Aorta (tissue), 5 donors: ENCODE measurements around the gene RBM14. TPM values are rescaled to one million over a fixed set of nuclear protein-coding genes. Genes with fewer than 3 reads are reported as not detected.
"Not testable (repeated sequence)": the region's sequence is repeated elsewhere in the genome, so short reads cannot be mapped to it uniquely, and the experiment has no call there.

ENCODE experiments used
- ATAC-seq: fragments of 200-7000 bp; cut with Tn5 transposase; one replicate; pipeline ENCODE4 v1.9.1; 2022; ENCODE audit warnings: moderate library complexity; ENCODE audit not compliant: low FRiP score
- DNase-seq, 2 donors: peaks; one replicate each; pipeline ENCODE4 v3.0.0-alpha.2; 2020
- H3K27ac ChIP-seq, 2 donors: one replicate each; pipeline ENCODE4 v1.5.1; 2013; ENCODE audit warnings: low read length in 2 of 2, mild to moderate bottlenecking in 2 of 2, moderate library complexity in 2 of 2, control low read depth in 1 of 2, inconsistent platforms in 1 of 2, low read depth in 1 of 2
- H3K27me3 ChIP-seq, 2 donors: one replicate each; pipeline ENCODE4 v1.6.1; 2013; ENCODE audit warnings: control low read depth in 1 of 2, low read length in 1 of 2, mild to moderate bottlenecking in 1 of 2, moderate library complexity in 1 of 2; ENCODE audit not compliant: insufficient read depth in 2 of 2, control insufficient read depth in 1 of 2
- H3K36me3 ChIP-seq, 2 donors: one replicate each; pipeline ENCODE4 v1.6.1; 2013; ENCODE audit warnings: control low read depth in 1 of 2, low read length in 1 of 2, mild to moderate bottlenecking in 1 of 2; ENCODE audit not compliant: insufficient read depth in 2 of 2, control insufficient read depth in 1 of 2
- H3K4me1 ChIP-seq, 2 donors: one replicate each; pipeline ENCODE4 v1.6.1; 2013; ENCODE audit warnings: low read length in 2 of 2, control low read depth in 1 of 2, mild to moderate bottlenecking in 1 of 2, moderate library complexity in 1 of 2; ENCODE audit not compliant: insufficient read depth in 2 of 2, control insufficient read depth in 1 of 2
- H3K4me3 ChIP-seq, 2 donors: one replicate each; pipeline ENCODE4 v1.5.1; 2013; ENCODE audit warnings: low read length in 2 of 2, control low read depth in 1 of 2, mild to moderate bottlenecking in 1 of 2
- H3K9me3 ChIP-seq: one replicate; pipeline ENCODE4 v1.6.1; 2013; ENCODE audit warnings: mild to moderate bottlenecking, low read length; ENCODE audit not compliant: control insufficient read depth
- WGBS, 2 donors: extraction: QIAGEN DNeasy Blood & Tissue Kit; methylation state at CpG; one replicate each; pipeline ENCODE4 v1.1.7; 2013; 5-methylcytosine and 5-hydroxymethylcytosine counted together
- intact Hi-C, 2 donors: fragments of 100-400 bp; cut with DNase I; formaldehyde crosslinking; loops; one replicate each; pipeline versions ENCODE4 v1.14.2 to v1.15.0; 2022
- polyA plus RNA-seq, 2 donors: library from polyadenylated mRNA; stranded (reverse); fragments of 200-250 nt; gene quantifications; one replicate each; pipeline ENCODE4 v1.2.3, GENCODE V29; 2013
- total RNA-seq, 2 donors: library from RNA; stranded (reverse); fragmentation: NEBNext Ultra II Directional; extraction: Animal tissue kit (Norgen Biotek cat#: 25700); gene quantifications; one replicate each; pipeline ENCODE4 v1.2.1, GENCODE V29; 2021
- donor health status: healthy with polysubstance abuse.
- donor health status: Bipolar disorder and iron deficiency.
- donor health status: DM: no; HTN: no; CAD: no.
- donor health status: DM: no; HTN: no; CAD: no.
- donor health status: DM: yes; HTN: yes; CAD: no.

The RBM14 gene
- total and polyA plus RNA-seq, 4 donors = 11.4 to 66.7 (median 53.9) TPM

DNA sequence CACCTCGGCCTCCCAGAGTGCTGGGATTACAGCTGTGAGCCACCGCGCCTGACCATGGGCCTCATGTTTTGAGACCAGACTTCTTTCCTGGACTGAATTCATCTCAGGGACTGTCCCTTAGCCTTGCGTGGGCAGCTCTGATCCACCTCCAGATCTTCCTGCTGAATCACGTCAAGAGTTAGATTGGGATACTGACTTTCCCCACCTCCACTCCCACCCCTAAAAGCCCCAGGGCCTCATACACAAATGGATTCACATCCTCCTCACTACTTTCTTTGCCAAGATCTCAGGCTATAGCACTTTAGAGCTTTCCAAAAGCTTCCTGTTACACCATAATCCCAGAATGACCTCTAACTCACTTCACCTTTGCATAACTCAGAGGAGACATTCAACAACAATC, 35.6 kb upstream of the RBM14 start:
- intact Hi-C loops = no loop called here
- WGBS, 2 donors = 87 to 89% methylated on average over 5 of the region's 5 CpGs
- ATAC-seq = no peak
- Histone ChIP-seq H3K9me3 (no peaks in the 10 kb centered on the region), H3K27me3 (no peaks in the 10 kb centered on the region), H3K27ac (no peak overlapping the region), H3K4me3 (no peak overlapping the region), H3K4me1 (no peaks in the 10 kb centered on the region), H3K36me3 (no peaks in the 10 kb centered on the region)
- no peak for DNase-seq

DNA sequence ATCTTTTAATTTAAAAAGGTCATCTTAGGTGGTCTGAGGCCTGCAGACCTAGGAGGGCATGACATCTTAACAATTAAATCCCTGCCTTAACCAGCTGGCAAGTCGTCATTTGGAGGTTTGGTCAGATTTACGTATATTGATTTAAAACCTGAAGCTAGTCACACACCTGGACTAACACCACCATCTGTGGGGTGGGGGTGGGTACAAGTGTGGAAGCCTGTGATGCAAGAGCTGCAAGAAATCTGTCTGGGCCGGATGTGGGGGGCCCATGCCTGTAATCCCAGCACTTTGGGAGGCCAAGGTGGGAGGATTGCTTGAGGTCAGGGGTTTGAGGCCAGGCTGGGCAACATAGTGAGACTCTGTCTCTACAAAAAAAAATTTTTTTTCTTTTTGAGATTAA, 35.2 kb upstream of the RBM14 start:
- Histone ChIP-seq H3K9me3 (no peaks in the 10 kb centered on the region), H3K27me3 (no peaks in the 10 kb centered on the region), H3K4me1 (no peaks in the 10 kb centered on the region), H3K27ac (no peak overlapping the region), H3K4me3 (no peak overlapping the region), H3K36me3 (no peaks in the 10 kb centered on the region)
- ATAC-seq = no peak
- intact Hi-C loops = no loop called here
- no peak for DNase-seq
- 89 to 90% methylated on average over 3 of the region's 3 CpGs for WGBS, 2 donors

- H3K27me3 ChIP-seq, H3K27ac ChIP-seq, H3K36me3 ChIP-seq, H3K9me3 ChIP-seq, ATAC-seq, H3K4me3 ChIP-seq, intact Hi-C loops, DNase-seq, H3K4me1 ChIP-seq: not testable (repeated sequence)
- 84 to 85% methylated on average over 3 of the region's 3 CpGs for WGBS, 2 donors
These were observed 33.8 kb upstream of the RBM14 start for GRCh38 chr11:66582565-66583147.

GRCh38 chr11:66585447-66585846, 31.0 kb upstream of the RBM14 start:
- H3K27me3 ChIP-seq, ATAC-seq, H3K4me3 ChIP-seq, H3K4me1 ChIP-seq, intact Hi-C loops, H3K27ac ChIP-seq, DNase-seq, H3K36me3 ChIP-seq, H3K9me3 ChIP-seq: not testable (repeated sequence)
- WGBS, 2 donors = 79 to 95% methylated on average over 1 of the region's 1 CpG

DNA sequence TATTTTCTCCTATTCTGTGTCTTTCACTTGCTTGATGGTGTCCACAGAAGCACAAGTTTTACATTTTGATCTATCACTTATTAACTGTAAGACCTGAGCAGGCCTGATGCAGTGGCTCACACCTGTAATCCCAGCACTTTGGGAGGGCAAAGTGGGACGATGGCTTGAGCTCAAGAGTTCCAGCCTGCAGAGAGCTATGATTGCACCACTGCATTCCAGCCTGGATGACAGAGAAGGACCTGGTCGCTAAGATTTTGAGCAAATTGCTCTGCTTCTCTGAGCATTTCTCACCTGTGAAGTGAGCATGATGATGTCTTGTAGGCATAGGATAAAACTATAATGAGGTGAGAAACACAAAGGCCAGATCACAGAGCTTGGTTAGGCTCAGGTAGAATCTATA, 30.3 kb upstream of the RBM14 start:
- Histone ChIP-seq H3K9me3 (no peaks in the 10 kb centered on the region), H3K27ac (no peak overlapping the region), H3K4me3 (no peak overlapping the region), H3K27me3 (no peaks in the 10 kb centered on the region), H3K4me1 (no peaks in the 10 kb centered on the region), H3K36me3 (no peaks in the 10 kb centered on the region)
- intact Hi-C loops = no loop called here
- ATAC-seq (no peak), DNase-seq (no peak)
- 53 to 58% methylated on average over 2 of the region's 2 CpGs for WGBS, 2 donors

- WGBS, 2 donors = 79 to 83% methylated on average over 2 of the region's 2 CpGs
- intact Hi-C loops, H3K4me3 ChIP-seq: not testable (repeated sequence)
These were observed 27.1 kb upstream of the RBM14 start for GRCh38 chr11:66589315-66589714.

GRCh38 chr11:66589996-66590675, 26.3 kb upstream of the RBM14 start:
- ATAC-seq (no peak), DNase-seq (no peak)
- H3K27me3 ChIP-seq = no peaks in the 10 kb centered on the region
- no peaks in the 10 kb centered on the region for H3K9me3 ChIP-seq
- intact Hi-C loops = no loop called here
- no peak overlapping the region for H3K27ac ChIP-seq
- H3K36me3 ChIP-seq = no peaks in the 10 kb centered on the region
- H3K4me3 ChIP-seq = no peak overlapping the region
- peaks cover 0 to 3% of the 10 kb centered on the region in 2 donors for H3K4me1 ChIP-seq
- 95% methylated on average over 7 of the region's 7 CpGs for WGBS, 2 donors

More at GRCh38 chr11:66589315-66589714, 27.1 kb upstream of the RBM14 start:
- not testable (repeated sequence) for DNase-seq, H3K27ac ChIP-seq, H3K4me1 ChIP-seq, H3K27me3 ChIP-seq, H3K9me3 ChIP-seq, ATAC-seq, H3K36me3 ChIP-seq

DNA sequence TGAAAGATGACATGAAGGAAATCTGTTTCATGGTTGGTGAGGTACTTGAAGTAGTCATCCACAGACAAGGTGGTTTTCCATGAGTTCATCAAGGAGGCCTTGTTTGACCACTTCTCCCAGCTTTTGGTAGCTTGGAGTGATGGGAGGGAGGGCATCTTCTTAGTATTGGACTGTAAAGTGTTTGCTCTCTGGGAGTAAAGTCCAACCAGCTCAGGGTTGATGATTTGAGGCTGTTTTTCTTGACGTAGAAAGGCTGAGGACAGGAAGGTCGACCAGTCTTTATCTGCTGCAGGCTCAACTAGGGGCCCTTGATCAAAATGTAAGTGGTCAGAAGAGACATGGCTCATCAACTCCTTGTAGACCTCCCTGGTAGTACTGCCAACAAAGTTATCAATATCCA, 25.3 kb upstream of the RBM14 start:
- Histone ChIP-seq H3K36me3 (no peaks in the 10 kb centered on the region), H3K27me3 (no peaks in the 10 kb centered on the region), H3K4me3 (no peak overlapping the region), H3K4me1 (peaks cover 0 to 3% of the 10 kb centered on the region in 2 donors), H3K9me3 (no peaks in the 10 kb centered on the region), H3K27ac (no peak overlapping the region)
- 84 to 88% methylated on average over 2 of the region's 2 CpGs for WGBS, 2 donors
- DNase-seq = no peak
- intact Hi-C loops = no loop called here
- ATAC-seq = no peak
